NCI-H1417 (cell line): Measurements from ENCODE around the gene C1orf167.
A peak's percentile ranks its signal among the peaks of the same experiment; 100 is the strongest.

Experiments
- DNase-seq, 3 experiments: peaks; one replicate each; lab custom pipeline; 2025; lab: John Stamatoyannopoulos, UW

C1orf167 gene, protein sequence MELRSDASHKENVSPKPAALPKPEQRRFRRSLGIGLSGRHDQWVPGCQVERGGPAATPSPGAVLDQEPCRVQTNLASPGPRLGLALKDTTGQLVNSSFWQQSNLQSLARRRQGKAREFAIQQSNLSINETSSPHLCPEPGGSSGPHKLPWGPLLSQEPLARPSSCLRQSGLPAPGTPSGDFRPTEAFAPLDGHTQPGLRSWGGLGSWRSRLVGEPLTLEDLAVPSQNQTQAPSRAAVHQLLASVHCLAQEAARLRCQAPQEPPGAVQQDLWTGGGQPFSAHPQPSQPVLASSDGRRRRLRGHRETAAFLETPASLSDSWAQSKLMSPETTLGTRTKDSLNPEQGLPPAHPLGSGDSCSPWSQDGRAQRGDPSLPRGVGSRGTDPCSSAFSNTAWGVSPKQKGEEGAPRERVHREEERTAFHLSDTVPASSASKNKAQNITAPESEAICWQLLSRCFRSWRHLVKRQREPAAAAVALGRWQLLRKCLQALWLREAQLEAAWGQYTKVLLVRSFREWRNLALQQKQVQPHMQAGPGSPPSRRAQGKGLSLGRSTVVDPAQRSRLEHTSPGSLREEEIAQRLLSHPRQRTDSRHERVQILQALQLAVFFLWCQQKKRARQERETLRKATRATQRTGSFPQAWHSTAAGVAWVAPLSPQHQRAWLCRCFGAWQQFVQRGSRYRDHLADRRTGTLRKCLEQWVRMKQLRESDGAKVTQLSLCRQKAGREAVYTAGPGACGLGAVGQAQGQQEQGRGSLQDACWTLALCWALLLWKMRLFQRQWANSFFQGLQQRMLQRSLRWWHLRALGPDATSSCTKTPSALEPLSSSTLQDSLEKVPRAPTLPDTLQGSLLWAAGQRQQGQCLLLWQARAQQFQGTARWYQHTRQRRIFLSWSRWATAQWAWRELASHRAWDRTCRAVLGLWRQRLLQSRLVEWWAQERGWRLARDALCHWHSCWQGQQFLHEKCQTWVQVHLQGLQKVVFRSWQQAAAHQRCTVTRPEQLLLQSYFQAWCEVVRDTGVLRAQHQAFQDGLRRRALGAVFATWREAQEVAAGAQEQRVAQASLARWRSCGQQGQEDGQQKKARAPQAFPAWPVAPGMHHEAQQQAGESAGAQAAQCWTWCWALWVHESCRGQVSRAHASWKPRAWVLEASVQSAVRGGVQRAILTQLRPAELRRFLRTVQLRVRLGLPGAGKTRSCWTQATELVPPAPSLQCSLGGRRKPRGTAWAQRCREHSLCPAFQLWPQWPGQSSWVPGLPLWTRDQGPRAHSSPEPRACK (N-terminal part only)

GRCh38 chr1:11761988-11762406 lies at the start of gene C1orf167:
TSS of gene C1orf167 (plus strand) at chr1:11762193. CDS start at chr1:11764401, 2,208 bp downstream.
- DNase-seq: peak in 1 of 3 experiments; percentile 5

- DNase-seq: no peak
These were observed 49.7 kb upstream of the C1orf167 start for GRCh38 chr1:11712285-11712684.

- no peak for DNase-seq
These were observed 48.9 kb upstream of the C1orf167 start for GRCh38 chr1:11713095-11713494.

- DNase-seq: no peak
These were observed 47.0 kb upstream of the C1orf167 start for GRCh38 chr1:11714831-11715575.

GRCh38 chr1:11719313-11720032 lies 42.5 kb upstream of the C1orf167 start:
- DNase-seq: peak; percentile 61 to 79 (median 63)

DNA sequence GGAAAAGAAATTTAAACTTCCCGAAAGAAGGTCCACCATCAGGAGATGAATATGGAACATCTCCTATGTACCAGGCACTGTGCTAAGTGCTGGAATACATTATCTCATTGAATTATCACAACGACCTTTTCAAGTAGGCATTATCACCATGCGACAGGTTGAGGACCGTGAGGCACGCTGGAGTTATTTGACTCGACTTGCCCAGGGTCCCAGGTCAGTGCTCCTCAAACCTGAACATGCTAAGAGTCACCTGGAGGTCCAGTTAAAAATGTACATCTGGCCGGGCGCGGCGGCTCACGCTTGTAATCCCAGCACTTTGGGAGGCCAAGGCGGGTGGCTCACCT lies 42.0 kb upstream of the C1orf167 start:
- DNase-seq: no peak

DNA sequence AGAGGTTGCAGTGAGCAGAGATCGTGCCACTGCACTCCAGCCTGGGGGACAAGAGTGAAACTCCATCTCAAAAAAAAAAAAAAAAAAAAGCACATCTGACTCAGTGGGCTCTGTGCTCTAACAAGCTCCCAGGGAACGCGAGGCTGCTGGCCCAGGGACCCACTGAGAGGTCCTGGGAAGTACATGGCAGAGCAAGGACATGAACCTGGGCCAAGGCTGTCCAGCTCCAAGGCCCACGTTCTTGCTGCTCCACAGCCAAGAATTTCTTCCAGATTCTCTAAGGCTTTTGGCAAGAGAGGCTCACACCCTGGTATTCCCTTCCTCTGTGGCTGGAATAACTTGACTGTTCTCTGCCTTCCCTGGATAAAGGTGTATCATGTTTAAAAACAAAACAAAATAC lies 41.5 kb upstream of the C1orf167 start:
- DNase-seq: no peak

DNA sequence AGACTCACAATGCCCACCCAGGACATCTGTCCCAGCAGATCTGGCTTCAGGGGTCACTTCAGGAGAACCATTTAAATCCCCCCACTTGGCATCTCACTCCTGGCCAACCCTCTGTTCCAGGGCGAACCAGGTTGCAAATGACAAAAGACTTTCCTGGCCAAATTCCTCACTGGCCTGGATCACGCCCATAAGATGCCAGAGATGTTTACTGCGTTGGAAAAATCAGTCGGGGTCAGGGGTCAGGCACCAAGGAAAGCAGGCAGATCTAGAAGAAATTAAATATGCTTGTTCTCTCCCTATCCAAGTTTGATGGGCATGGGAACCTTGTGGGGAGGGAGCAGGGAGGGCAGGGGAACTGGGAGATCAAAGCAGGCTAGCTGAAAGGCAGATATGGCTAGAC lies 40.7 kb upstream of the C1orf167 start:
- DNase-seq: no peak

DNA sequence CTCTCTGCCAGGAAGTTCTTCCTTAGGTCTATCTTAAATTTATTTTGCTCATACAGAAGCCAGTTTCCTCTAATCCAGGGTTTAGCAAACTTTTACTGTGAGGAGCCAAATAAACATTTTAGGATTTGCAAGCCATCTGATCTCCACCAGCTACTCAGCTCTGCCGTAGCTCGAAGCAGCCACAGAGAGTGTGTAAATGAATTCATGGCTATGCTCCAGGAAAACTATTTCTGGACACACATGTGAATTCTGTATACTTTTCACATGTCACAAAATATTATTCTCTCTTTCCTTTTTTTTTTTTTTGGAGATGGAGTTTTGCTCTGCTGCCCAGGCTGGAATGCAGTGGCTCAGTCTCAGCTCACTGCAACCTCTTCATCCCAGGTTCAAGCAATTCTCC lies 39.5 kb upstream of the C1orf167 start:
- DNase-seq: no peak

- peak in 2 of 3 experiments; percentile 18 to 54 for DNase-seq
These were observed 36.4 kb upstream of the C1orf167 start for GRCh38 chr1:11725616-11726015.

DNA sequence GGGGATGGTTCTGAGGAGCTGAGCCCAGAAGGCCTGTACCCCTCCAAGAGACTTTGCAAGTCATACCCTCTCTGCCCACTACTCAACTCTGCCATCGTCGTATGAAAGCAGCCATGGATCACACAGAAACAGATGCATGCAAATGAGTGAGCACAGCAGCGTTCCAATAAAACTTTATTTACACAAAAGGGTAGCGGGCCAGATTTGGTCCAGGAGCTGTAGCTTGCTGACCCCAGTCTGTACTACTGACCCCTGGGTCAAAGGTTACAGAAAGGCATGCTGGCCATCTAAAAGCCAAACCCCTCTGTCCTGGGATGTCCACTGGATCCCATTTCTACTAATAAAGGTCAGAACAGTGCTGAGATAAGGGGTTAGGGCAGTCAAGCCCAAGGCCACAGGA lies 34.9 kb upstream of the C1orf167 start:
- DNase-seq: no peak

GRCh38 chr1:11728126-11728806 lies 33.7 kb upstream of the C1orf167 start:
- no peak for DNase-seq

DNA sequence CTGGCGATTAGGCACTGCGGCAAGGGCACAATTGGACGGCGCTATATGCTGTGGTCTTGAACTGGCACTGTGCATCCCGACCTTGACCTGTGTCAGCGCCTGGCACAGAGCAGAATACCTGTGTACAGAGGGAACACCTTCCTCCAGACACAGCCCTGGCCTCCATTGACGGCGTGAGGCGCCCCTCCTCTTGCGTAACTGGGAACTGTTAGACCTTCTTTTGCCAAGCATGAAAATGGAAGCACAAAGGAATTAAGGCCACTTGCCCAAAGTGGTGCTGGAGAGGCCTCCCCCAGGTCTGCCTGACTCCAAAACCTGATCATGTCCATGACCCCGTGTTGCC lies 32.9 kb upstream of the C1orf167 start:
- DNase-seq: no peak

- no peak for DNase-seq
These were observed 32.2 kb upstream of the C1orf167 start for GRCh38 chr1:11729498-11730428.

DNA sequence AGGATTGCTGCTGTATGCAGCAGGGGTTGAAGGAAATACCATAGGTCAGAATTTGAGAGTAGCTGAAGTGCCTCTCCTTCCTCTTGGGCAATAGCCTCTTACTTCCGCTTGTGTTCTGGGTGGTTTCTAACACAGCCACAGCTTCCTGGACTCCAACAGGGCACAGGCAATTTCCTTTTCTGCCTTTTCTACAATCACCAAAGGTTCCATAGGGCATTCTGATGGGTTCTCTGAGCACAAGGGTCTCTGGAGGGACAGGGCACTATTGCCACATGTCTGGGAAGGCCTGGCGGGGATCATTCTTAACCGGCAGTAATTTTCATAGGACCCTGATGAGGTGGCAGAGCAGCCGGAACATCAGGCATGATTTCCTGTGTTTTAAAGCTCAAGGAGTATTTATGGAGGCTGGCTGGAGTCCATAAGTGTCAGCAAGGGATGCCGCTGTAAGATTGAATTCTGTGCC lies 31.5 kb upstream of the C1orf167 start:
- no peak for DNase-seq

DNA sequence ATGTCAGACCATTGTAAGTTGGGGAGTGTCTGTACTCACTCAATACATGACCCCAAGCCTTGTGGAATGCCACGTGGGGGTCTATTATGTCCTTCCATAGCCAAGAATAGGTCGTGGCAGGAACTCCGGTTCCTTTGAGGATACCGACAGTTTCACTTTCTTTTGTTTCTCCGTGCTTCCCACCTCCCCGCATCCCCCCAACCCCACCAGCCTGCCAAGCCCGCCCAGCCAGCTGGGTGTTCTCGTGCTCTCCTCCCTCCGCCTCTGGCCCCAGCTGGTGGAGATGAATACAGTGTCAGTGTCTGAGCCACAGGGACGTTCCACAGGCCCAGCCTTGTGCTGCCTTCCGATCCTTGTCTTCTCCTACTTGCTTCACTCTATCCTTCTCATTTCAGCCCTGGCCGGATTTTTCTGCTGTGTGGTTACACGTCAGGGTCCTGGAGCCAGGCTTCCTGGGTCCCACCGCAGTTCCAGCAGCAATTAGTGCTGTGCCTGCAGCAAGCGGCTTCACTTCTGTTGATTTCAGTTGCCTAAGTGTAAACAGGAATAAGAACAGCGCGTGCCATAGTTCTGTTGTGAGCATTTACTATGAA lies 30.2 kb upstream of the C1orf167 start:
- DNase-seq: no peak

DNA sequence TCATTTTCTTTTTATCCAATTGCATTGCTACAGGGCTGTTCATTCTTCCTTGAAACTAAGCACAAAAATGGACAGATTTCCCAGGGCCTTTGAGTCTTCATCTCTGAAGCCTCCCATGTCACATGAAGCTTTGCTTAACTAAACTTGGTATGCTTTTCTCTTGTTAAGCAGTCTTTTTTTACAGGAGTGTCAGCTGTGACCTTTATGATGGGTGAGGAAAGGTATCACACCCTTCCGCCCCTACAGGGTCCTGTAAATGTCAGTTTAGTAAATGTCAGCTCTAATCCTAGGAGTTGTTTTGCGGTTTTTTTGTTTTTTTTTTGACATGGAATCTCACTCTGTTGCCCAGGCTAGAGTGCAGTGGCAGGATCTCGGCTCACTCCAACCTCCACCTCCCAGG lies 28.7 kb upstream of the C1orf167 start:
- DNase-seq: no peak

- no peak for DNase-seq
These were observed 26.5 kb upstream of the C1orf167 start for GRCh38 chr1:11735531-11735853.
